Amniotic epithelial cell (primary cell): ENCODE data around the gene KLHDC4.
"Not testable (repeated sequence)": the region's sequence is repeated elsewhere in the genome, so short reads cannot be mapped to it uniquely, and the experiment has no call there.

Source experiments
- DNase-seq: peaks from one replicate; pipeline ENCODE4 v3.0.0-alpha.2; 2010; ENCODE audit warnings: low read depth

Gene KLHDC4

GRCh38 chr16:87788730-87789436 is 23.1 kb upstream of the KLHDC4 start:
- not testable (repeated sequence) for DNase-seq

GRCh38 chr16:87787451-87788091 is 21.8 kb upstream of the KLHDC4 start:
- DNase-seq, result not testable (repeated sequence)

DNA sequence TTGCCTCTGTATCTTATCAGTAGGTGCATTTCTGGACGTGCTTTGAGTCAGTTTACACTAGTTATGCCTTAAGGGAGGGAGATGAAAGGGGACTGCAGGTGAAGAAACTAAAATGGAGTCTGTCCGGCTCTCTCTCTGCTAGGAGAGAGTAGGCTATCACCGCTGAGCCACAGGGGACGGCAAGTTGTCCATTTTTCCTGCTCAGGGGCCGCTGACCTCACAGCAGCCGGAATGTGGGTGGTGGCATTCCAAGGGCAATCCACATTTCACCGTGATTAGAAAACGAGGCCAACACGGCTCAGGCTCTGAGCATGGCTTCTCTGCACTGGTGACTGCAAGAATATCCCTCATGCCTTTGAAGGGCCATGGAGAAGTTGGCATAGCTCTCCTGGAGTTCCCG is 19.0 kb upstream of the KLHDC4 start:
- peak; percentile 64 for DNase-seq

- DNase-seq, result no peak
Measured at GRCh38 chr16:87782033-87782432, 16.2 kb upstream of the KLHDC4 start.

DNA sequence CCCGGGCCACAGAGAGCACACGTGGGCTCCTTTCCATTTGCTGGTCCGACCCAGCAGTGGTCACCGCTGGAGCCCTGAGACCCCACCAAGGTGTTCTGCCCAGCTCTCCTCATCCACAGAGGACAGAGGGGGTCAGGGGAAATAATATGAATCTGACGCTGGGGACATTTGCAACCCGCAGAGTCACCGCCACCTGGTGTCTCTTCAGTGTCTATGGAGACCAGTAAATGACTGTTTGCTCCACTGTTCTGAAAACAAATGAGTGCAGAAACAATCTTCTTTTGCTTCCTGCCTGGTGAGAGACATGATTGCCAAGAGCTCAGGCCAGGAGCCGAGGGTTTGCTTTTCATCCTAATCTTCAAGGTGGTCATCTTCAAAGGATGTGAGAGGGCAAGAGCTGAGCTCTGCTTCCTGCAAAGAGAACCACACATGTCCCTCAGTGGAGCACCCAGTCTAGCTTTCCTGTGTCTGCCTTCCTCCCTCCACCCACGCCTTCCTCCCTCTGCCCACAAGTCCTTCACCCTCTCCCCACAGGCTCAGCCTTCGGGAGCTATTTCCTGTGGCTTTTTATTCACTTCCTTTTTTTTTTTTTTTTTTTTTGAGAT is 14.7 kb upstream of the KLHDC4 start:
- DNase-seq, result peak; percentile 46

GRCh38 chr16:87778830-87779579 is 13.2 kb upstream of the KLHDC4 start:
- peak; percentile 89 for DNase-seq

DNA sequence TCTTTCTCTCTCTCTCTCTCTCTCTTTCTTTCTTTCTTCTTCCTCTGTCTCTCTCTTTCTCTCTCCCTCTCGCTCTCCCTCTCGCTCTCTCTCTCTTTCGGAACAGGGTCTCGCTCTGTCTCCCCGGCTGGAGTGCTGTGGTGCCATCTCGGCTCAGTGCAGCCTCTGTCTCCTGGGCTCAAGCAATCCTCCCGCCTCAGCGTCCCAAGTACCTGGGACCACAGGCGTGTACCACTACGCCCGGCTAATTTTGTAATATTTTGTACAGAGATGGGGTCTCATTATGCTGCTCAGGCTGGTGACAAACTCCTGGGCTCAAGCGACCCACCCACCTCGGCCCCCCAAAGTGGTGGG is 12.7 kb upstream of the KLHDC4 start:
- DNase-seq, result no peak

DNA sequence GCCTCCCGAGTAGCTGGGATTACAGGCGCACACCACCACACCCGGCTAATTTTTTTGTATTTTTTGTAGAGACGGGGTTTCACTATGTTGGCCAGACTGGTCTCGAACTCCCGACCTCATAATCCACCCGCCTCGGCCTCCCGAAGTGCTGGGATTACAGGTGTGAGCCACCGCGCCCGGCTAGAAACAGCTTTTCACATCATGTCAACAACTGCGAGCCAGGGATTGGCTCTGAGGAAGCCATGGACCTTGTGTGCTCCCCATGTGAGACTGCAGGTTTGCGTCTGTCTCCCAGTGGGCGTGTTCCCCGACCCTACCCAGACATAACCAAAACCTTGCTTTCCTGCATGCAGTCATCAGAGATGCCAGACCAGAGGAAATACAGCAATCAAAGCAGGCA is 8.1 kb upstream of the KLHDC4 start:
- DNase-seq, result not testable (repeated sequence)

DNA sequence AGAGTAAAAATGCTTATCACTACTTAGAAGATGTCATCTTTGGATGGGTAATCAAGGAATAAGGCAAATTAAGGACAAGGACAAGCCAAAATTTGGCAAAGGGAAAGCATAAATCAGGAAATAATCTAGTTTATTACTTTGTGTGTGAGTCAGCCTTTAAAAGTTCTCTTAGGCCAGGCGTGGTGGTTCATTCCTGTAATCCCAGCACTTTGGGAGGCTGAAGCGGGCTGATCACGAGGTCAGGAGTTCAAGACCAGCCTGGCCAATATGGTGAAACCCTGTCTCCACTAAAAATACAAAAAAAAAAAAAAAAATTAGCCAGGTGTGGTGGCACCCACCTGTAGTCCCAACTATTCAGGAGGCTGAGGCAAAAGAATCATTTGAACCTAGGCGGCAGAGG is 1.7 kb upstream of the KLHDC4 start:
- DNase-seq, result not testable (repeated sequence)

- DNase-seq, result no peak
Measured at GRCh38 chr16:87766485-87766797, 655 bp upstream of the KLHDC4 start.

DNA sequence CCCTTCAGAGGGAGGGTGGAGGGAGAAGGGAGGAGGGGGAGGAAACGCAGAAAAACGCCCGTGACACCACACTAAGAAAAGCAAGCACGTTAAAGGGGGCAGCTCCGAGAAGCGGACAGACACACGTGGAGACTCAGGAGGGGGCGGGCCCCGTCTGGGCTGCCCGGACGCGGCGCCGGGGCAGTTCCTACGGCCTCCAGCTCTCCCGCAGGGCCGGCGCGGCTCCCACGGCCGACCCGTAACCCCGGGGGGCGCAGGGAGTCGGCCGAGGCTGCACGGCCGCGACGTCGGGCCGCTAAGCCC is 362 bp downstream of the KLHDC4 start:
- no peak for DNase-seq

DNA sequence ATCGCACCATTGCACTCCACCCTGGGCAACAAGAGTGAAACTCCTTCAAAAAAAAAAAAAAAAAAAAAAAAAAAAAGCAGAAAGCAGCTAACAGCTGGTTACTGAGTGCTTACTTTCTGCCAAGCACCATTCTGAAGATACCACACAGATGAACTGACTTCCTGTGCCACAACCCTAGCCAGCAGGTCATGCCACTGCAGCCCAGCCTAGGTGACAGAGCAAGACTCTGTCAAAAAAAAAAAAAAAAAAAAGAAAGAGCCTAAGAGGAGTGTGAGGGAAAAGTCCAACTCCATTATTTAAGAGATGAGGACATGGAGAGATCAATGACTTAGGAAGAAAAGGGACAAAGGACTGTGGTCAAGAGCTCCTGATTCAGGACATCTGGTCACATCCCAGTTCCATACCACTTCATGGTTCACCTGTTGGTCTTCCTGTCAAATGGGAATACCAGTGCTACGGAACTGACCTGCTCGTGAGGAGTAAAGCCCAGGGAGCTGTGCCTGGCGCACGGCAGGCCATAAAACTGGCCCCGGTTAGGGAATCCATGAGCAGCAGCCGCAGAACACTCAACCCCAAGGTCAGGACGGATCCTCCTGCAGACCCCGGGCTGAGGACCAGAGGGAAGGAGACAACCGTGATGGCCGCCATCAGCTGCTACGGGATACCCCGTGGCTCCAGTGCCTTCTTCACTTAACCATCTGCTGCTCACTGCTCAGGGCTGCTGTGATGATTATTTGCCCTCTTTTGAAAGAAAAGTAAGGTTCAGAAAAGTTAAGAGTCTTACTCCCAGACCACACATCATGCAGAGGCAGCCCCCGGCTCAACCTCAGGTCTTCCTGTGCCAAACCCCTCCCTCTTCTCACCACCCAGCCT is 950 bp downstream of the KLHDC4 start:
- DNase-seq, result no peak

DNA sequence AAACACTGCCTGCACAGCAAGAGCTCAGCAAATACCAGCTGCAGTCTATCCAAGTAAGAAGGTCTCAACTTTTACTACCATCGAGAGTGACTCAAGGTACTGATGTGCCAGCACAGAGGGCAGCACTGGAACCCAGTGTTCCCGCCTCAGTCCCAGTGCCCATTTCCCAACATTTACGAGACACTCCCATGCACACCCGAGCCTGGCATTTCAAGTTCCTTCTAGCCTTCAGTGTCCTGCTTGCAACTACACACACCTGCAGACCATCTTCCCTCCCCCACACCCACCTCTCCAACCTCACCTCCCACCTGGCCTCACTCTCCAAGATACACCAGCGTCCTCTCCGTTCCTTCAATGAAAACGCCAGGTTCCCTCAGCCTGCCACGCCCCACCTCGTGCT is 3.2 kb downstream of the KLHDC4 start:
- no peak for DNase-seq

- peak; percentile 54 for DNase-seq
Measured at GRCh38 chr16:87762071-87762571, 3.7 kb downstream of the KLHDC4 start.

DNA sequence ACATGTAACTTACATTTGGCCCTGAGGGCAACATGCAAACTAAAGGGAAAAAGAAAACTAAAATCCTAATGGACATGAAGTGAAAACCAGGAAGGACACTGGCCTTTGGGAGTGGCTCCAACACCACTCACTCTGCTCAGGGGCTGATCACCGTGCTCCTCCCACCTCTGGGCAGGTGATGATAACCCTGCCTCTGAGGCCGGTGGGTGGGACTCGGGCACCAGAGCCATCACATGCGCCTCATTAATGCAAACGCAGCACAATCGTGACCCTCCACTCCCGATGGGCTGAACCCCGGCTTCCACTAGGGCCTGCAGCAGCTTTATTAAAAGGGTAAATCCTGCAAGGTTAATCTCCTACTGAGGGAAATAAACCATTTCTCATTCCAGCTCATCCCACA is 4.7 kb downstream of the KLHDC4 start:
- no peak for DNase-seq

GRCh38 chr16:87757841-87758426 is 7.9 kb downstream of the KLHDC4 start:
- no peak for DNase-seq

DNA sequence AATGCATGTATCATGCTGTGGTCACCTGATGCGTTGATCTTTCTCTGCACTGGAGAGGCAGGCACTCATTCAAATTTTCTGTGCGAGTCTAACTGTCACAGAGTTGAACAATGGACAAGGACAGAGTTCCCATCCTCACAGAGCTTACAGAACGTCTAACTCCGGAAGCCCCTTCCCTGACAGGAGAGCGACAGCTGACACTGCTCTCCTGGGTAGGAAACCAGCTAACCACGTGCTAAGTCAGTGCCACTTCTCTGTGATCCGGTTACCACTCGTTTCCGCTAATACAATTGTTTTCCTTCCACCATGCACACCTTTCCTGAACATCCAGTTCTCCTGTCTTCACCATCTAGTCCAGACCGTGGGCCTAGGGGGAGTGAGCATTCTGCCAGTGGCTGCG is 11.3 kb downstream of the KLHDC4 start:
- no peak for DNase-seq

- DNase-seq, result no peak
Measured at GRCh38 chr16:87747626-87748414, 18.0 kb downstream of the KLHDC4 start.

DNA sequence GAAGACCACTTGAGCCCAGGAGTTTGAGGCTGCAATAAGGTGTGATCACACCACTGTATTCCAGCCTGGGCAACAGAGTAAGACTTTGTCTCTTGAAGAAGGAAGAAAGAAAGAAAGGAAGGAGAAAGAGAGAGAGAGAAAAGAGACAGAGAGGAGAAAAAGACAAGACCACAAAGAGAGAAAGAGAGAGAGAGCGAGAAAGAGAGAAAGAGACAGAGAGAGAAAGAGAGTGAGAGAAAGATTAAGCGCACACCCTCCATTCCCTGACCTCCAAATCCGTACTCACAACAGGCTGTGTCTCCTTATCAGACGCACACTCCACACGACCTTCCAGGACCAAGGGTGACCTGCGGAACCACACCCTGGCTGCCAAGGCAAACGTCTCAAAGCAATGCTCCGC is 19.6 kb downstream of the KLHDC4 start:
- no peak for DNase-seq

GRCh38 chr16:87744750-87745514 is 20.9 kb downstream of the KLHDC4 start:
- no peak for DNase-seq
